Measurements from ENCODE around the gene SREBF2. TPM values are rescaled to one million over a fixed set of nuclear protein-coding genes. Genes with fewer than 3 reads are reported as not detected.

The SREBF2 gene
- total and polyA plus RNA-seq, 2 of the 8 experiments (the other 6 are each of a cell fraction or from before 2014, with no cell fraction given): 125 to 144 TPM

GRCh38 chr22:41915035-41915785 is 82.3 kb downstream of the SREBF2 start, which contains the start of gene SHISA8:
SHISA8 (minus strand) TSS chr22:41915074; CDS start chr22:41914667, 407 bp downstream.
- no peak within 1 kb of the TSS for H3K23ac ChIP-seq (ENCODE audit: insufficient read length)
- peak within 1 kb of the TSS; percentile 95; the same call in 1 of the 2 replicates for H2BK15ac ChIP-seq (ENCODE audit: low read length)
- no peak within 1 kb of the TSS for H4K91ac ChIP-seq (replicated peaks; ENCODE audit: insufficient read length, low read length)
- POLR2A ChIA-PET (ENCODE audit: partially characterized antibody): interaction anchor here (1.3 to 1.7 kb wide), 4 partner anchors 7 to 19 kb away, joined by 3 to 7 read pairs (median 6); no protein-coding TSS in a partner anchor
- no peaks in the 10 kb centered on the region for H3K79me2 ChIP-seq (ENCODE audit: control insufficient read depth in 1 of 2, insufficient read depth in 2 of 2, low read length in 2 of 2)
- no peaks in the 10 kb centered on the region for H3K79me1 ChIP-seq (ENCODE audit: low read depth, low read length)
- H4K5ac ChIP-seq (ENCODE audit: insufficient read length, low read depth, low read length): no peak within 1 kb of the TSS
- no peaks in the 10 kb centered on the region; a peak in 1 of 4 replicates for H3K9me3 ChIP-seq (ENCODE audit: insufficient read depth in 2 of 2, low read depth in 1 of 2, low read length in 1 of 2)
- CTCF ChIA-PET (ENCODE audit: partially characterized antibody): interaction anchor here (0.9 to 2.9 kb wide), 3 partner anchors 10 to 31 kb away, joined by 3 to 13 read pairs (median 10); partner anchors contain the start of gene CENPM
- no peak within 1 kb of the TSS for H2BK5ac ChIP-seq (ENCODE audit: low read depth, low read length)
- H2BK20ac ChIP-seq (ENCODE audit: low read length): no peak within 1 kb of the TSS
- peak within 1 kb of the TSS; percentile 30 to 65 (median 40) for H3K4me3 ChIP-seq (ENCODE audit: extremely low read depth in 1 of 4, insufficient read depth in 2 of 4, low read depth in 3 of 4, low read length in 4 of 4)
- WGBS, 2 experiments (ENCODE audit: extremely low coverage in 1 of 2, insufficient coverage in 1 of 2, insufficient read length in 1 of 2, insufficient replicate concordance in 2 of 2, low coverage in 1 of 2, low lambda C conversion rate in 2 of 2, missing lambda C conversion rate in 1 of 2): 7% methylated on average over 25 of the region's 63 CpGs; no CpG with 5 or more reads in 1 of the 2 experiments
- H3K27ac ChIP-seq (ENCODE audit: low read depth, low read length): no peak within 1 kb of the TSS
- no peak within 1 kb of the TSS for H3K4ac ChIP-seq (replicated peaks; ENCODE audit: insufficient read length, low read depth, low read length)
- no peak within 1 kb of the TSS for H3K9ac ChIP-seq (replicated peaks in 1 of 4; ENCODE audit: extremely low read depth in 1 of 4, low read depth in 3 of 4, low read length in 3 of 4)
- H3K14ac ChIP-seq (ENCODE audit: insufficient read length): no peak within 1 kb of the TSS
- no peak within 1 kb of the TSS; the same call in 1 of the 2 replicates for H3K18ac ChIP-seq (ENCODE audit: extremely low read depth, low read length)
- H3K23me2 ChIP-seq (ENCODE audit: low read depth, low read length): peaks cover 12% of the 10 kb centered on the region; the same call in 1 of the 2 replicates
- DNase-seq (ENCODE audit: low read depth in 1 of 2, low spot score in 2 of 2) (no peak), FAIRE-seq (no peak)
- no peak within 1 kb of the TSS for H2AK5ac ChIP-seq (ENCODE audit: low read depth, low read length)
- peak within 1 kb of the TSS; percentile 39; the same call in 1 of the 2 replicates for H2BK12ac ChIP-seq (ENCODE audit: low read depth, low read length)
- H3K36me3 ChIP-seq (ENCODE audit: control insufficient read depth in 2 of 4, insufficient read depth in 4 of 4, low read length in 3 of 4): peaks cover 0 to 16% (median 0%) of the 10 kb centered on the region in 4 experiments; a peak in 1 of 8 replicates
- H3K56ac ChIP-seq (replicated peaks; ENCODE audit: insufficient read length, low read depth, low read length): no peak within 1 kb of the TSS
- H4K8ac ChIP-seq (ENCODE audit: extremely low read depth, insufficient read depth, low read length): peak within 1 kb of the TSS; percentile 80
- H4K20me1 ChIP-seq (replicated peaks in 1 of 2; ENCODE audit: control insufficient read depth in 1 of 2, insufficient read depth in 2 of 2, low read length in 2 of 2): peaks cover 13 to 24% of the 10 kb centered on the region in 2 experiments
- no peak within 1 kb of the TSS; the same call in 1 of the 2 replicates for H2AFZ ChIP-seq (ENCODE audit: low read length)
- peaks cover 69 to 98% (median 93%) of the 10 kb centered on the region in 4 experiments for H3K27me3 ChIP-seq (replicated peaks in 1 of 4; ENCODE audit: control insufficient read depth in 3 of 4, extremely low read depth in 1 of 4, insufficient read depth in 3 of 4, low read length in 3 of 4)
- peak within 1 kb of the TSS; percentile 68 to 95 for H3K4me2 ChIP-seq (ENCODE audit: insufficient read depth in 1 of 2, low read depth in 2 of 2, low read length in 2 of 2)
- peaks cover 0 to 20% (median 14%) of the 10 kb centered on the region in 4 experiments; a peak in 6 of 7 replicates for H3K4me1 ChIP-seq (replicated peaks in 1 of 4; ENCODE audit: control insufficient read depth in 3 of 4, insufficient read depth in 4 of 4, low read length in 3 of 4)
- H2BK120ac ChIP-seq (replicated peaks; ENCODE audit: low read depth, low read length): no peak within 1 kb of the TSS
- 0 out of 2 replicates have a peak, but pooled peaks have one; percentile 52 for TF ChIP-seq RBBP5 (IDR thresholded peaks at IDR 0.05; ENCODE audit: borderline replicate concordance, low read depth, low read length)
- TF ChIP-seq RNF2 (IDR thresholded peaks at IDR 0.05; ENCODE audit: borderline replicate concordance, low read depth, low read length, missing control alignments, poor library complexity, severe bottlenecking): peak; percentile 86
- TF ChIP-seq CTBP2 (IDR thresholded peaks at IDR 0.05; ENCODE audit: borderline replicate concordance, insufficient read depth, insufficient read length, low read length): no peak
- TF ChIP-seq ASH2L (IDR thresholded peaks at IDR 0.05; ENCODE audit: low read length): peak; percentile 64
- peak; percentile 85 for TF ChIP-seq KDM4A (IDR thresholded peaks at IDR 0.05; ENCODE audit: low read depth, low read length, severe bottlenecking)
- TF ChIP-seq JUND (IDR thresholded peaks at IDR 0.05; ENCODE audit: low read length): no peak
- peak; percentile 63 for TF ChIP-seq SUZ12 (IDR thresholded peaks at IDR 0.05; ENCODE audit: low read length)
- TF ChIP-seq EZH2 (IDR thresholded peaks at IDR 0.05; ENCODE audit: low read depth, low read length, severe bottlenecking): peak; percentile 81
- no peak for TF ChIP-seq RFX5 (IDR thresholded peaks at IDR 0.05; ENCODE audit: borderline replicate concordance, low read depth, low read length)
- no peak for TF ChIP-seq SP1 (IDR thresholded peaks at IDR 0.05; ENCODE audit: low read depth, low read length)
- no peak for TF ChIP-seq POLR2AphosphoS5 (IDR thresholded peaks at IDR 0.05; ENCODE audit: low read depth, low read length)

Measured in H1 (cell line).